OCI-LY7 (cell line): ENCODE results near the gene FUZ.

Experiments
- EZH2phosphoT487 ChIP-seq: fragments of 200-600 bp; sonication (generic); IDR thresholded peaks from 2 replicates; pipeline ENCODE4 v1.6.1; 2018; ENCODE audit warnings: low read depth, borderline replicate concordance, mild to moderate bottlenecking, mixed run types, antibody characterized with exemption, low read length, moderate library complexity, mixed read lengths
- TF ChIP-seq, protein P1 (sequence below): fragments of 200-600 bp; sonication (generic); conservative IDR thresholded peaks from 2 replicates; pipeline ENCODE4 v1.5.1; 2014; ENCODE audit warnings: mild to moderate bottlenecking, antibody characterized with exemption, low read length, moderate library complexity, mixed read lengths

DNA sequence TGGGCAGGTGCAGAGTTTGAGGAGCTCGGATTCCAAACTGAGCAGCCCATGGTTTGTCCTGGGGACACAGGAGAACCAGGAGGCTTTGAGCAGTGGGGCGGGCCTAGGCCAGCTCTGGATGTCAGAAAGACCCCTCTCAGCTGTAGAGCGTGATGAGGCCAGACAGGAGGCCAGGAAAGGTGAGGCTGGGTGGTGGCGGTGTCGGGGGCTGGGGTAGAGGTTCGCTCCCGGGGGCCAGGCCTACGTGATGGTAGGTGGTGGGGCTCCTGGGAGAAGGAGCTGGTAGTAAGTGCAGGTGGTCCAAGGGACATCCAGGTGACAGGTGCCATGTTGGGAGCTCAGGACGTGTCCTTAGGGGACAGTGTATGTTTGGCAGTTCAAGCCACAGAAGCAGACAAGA is 24.3 kb upstream of the FUZ start:
- TF ChIP-seq, protein P1, sequence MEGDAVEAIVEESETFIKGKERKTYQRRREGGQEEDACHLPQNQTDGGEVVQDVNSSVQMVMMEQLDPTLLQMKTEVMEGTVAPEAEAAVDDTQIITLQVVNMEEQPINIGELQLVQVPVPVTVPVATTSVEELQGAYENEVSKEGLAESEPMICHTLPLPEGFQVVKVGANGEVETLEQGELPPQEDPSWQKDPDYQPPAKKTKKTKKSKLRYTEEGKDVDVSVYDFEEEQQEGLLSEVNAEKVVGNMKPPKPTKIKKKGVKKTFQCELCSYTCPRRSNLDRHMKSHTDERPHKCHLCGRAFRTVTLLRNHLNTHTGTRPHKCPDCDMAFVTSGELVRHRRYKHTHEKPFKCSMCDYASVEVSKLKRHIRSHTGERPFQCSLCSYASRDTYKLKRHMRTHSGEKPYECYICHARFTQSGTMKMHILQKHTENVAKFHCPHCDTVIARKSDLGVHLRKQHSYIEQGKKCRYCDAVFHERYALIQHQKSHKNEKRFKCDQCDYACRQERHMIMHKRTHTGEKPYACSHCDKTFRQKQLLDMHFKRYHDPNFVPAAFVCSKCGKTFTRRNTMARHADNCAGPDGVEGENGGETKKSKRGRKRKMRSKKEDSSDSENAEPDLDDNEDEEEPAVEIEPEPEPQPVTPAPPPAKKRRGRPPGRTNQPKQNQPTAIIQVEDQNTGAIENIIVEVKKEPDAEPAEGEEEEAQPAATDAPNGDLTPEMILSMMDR, result no peak
- no peak for TF ChIP-seq EZH2phosphoT487
